NCI-H226 (cell line): Measurements from ENCODE around the gene FAM83D.
A peak's percentile ranks its signal among the peaks of the same experiment; 100 is the strongest.
"Not testable (repeated sequence)": the region's sequence is repeated elsewhere in the genome, so short reads cannot be mapped to it uniquely, and the experiment has no call there.

Experiments
- DNase-seq: peaks from one replicate; pipeline ENCODE4 v3.0.0-alpha.2; 2015

FAM83D gene

GRCh38 chr20:38969708-38970107 is 43.5 kb downstream of the FAM83D start:
- no peak for DNase-seq

GRCh38 chr20:38970302-38970701 is 44.1 kb downstream of the FAM83D start:
- DNase-seq: peak; percentile 26

- no peak for DNase-seq
Measured at GRCh38 chr20:38973107-38973506, 46.9 kb downstream of the FAM83D start.

GRCh38 chr20:38973645-38974044 is 47.4 kb downstream of the FAM83D start:
- no peak for DNase-seq

- no peak for DNase-seq
Measured at GRCh38 chr20:38975539-38976120, 49.4 kb downstream of the FAM83D start.

GRCh38 chr20:38979434-38979833 is 53.2 kb downstream of the FAM83D start:
- no peak for DNase-seq

GRCh38 chr20:38979842-38980241 is 53.6 kb downstream of the FAM83D start:
- DNase-seq: no peak

- DNase-seq: no peak
Measured at GRCh38 chr20:38982291-38982690, 56.1 kb downstream of the FAM83D start.

GRCh38 chr20:38985060-38985459 is 58.8 kb downstream of the FAM83D start:
- DNase-seq: no peak

GRCh38 chr20:38985603-38986170 is 59.5 kb downstream of the FAM83D start:
- DNase-seq: no peak

GRCh38 chr20:38986663-38987062 is 60.4 kb downstream of the FAM83D start:
- DNase-seq: no peak

GRCh38 chr20:38987777-38988176 is 61.6 kb downstream of the FAM83D start:
- no peak for DNase-seq

GRCh38 chr20:38990728-38991127 is 64.5 kb downstream of the FAM83D start:
- no peak for DNase-seq

GRCh38 chr20:38991814-38992704 is 65.8 kb downstream of the FAM83D start:
- DNase-seq: no peak

GRCh38 chr20:38995536-38996044 is 69.4 kb downstream of the FAM83D start:
- no peak for DNase-seq

- not testable (repeated sequence) for DNase-seq
Measured at GRCh38 chr20:38996866-38997265, 70.6 kb downstream of the FAM83D start.

- no peak for DNase-seq
Measured at GRCh38 chr20:38997622-38998021, 71.4 kb downstream of the FAM83D start.

GRCh38 chr20:38999217-38999616 is 73.0 kb downstream of the FAM83D start:
- no peak for DNase-seq

- no peak for DNase-seq
Measured at GRCh38 chr20:38999965-39000910, 74.0 kb downstream of the FAM83D start.
